Stimulated activated CD4-positive, alpha-beta T cell treated with anti-CD3 and anti-CD28 coated beads, Interleukin-15, amount 100 ng/mL, for 24 hours (primary cell): Measurements from ENCODE around the gene FYN.

Source experiments
- DNase-seq: peaks from one replicate; pipeline ENCODE4 v3.0.0-alpha.2; 2020

Gene FYN

GRCh38 chr6:111784433-111784832 is 88.8 kb downstream of the FYN start:
- DNase-seq: no peak

GRCh38 chr6:111782887-111783466 is 90.3 kb downstream of the FYN start:
- no peak for DNase-seq

GRCh38 chr6:111782192-111782809 is 91.0 kb downstream of the FYN start:
- no peak for DNase-seq

- no peak for DNase-seq
Measured at GRCh38 chr6:111781041-111781708, 92.1 kb downstream of the FYN start.

- DNase-seq: no peak
Measured at GRCh38 chr6:111780393-111780792, 92.9 kb downstream of the FYN start.

- no peak for DNase-seq
Measured at GRCh38 chr6:111779660-111780059, 93.6 kb downstream of the FYN start.

GRCh38 chr6:111779031-111779430 is 94.2 kb downstream of the FYN start:
- no peak for DNase-seq

GRCh38 chr6:111777357-111777756 is 95.9 kb downstream of the FYN start:
- no peak for DNase-seq

GRCh38 chr6:111776236-111777221 is 96.7 kb downstream of the FYN start:
- DNase-seq: no peak

- no peak for DNase-seq
Measured at GRCh38 chr6:111775145-111775922, 97.9 kb downstream of the FYN start.

GRCh38 chr6:111774346-111774703 is 98.9 kb downstream of the FYN start:
- no peak for DNase-seq

GRCh38 chr6:111773501-111774345 is 99.5 kb downstream of the FYN start:
- no peak for DNase-seq

- DNase-seq: no peak
Measured at GRCh38 chr6:111772381-111772780, 100.9 kb downstream of the FYN start.

- no peak for DNase-seq
Measured at GRCh38 chr6:111771629-111772028, 101.6 kb downstream of the FYN start.

- DNase-seq: no peak
Measured at GRCh38 chr6:111771094-111771432, 102.2 kb downstream of the FYN start.

GRCh38 chr6:111770263-111771093 is 102.8 kb downstream of the FYN start:
- no peak for DNase-seq

GRCh38 chr6:111769365-111770152 is 103.7 kb downstream of the FYN start:
- DNase-seq: no peak

GRCh38 chr6:111768431-111768770 is 104.9 kb downstream of the FYN start:
- no peak for DNase-seq

GRCh38 chr6:111767752-111768430 is 105.4 kb downstream of the FYN start:
- no peak for DNase-seq
